ENCODE data around the gene INVS. TPM values are rescaled to one million over a fixed set of nuclear protein-coding genes. Genes with fewer than 3 reads are reported as not detected.

Gene INVS
- total and polyA plus RNA-seq, 2 experiments from 2014 or later: 4.1 to 8.7 TPM

DNA sequence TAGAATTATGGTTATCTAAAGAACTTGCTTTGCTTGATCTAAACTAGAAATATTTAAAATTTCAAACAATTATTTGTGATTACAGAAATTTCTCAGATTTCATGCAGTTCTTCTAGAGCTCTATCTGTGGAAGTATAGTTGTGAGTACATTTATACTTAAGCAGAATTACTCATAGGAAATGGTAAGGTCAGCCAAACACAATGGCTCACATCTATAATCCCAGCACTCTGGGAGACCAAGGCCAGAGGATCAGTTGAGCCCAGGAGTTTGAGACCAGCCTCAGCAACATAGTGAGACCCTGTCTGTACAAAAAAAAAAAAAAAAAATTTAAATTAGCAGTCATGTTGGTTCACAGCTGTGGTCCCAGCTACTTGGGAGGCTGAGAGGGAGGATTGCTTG, 71.0 kb downstream of the INVS start (continued):
- TF ChIP-seq, protein P1, sequence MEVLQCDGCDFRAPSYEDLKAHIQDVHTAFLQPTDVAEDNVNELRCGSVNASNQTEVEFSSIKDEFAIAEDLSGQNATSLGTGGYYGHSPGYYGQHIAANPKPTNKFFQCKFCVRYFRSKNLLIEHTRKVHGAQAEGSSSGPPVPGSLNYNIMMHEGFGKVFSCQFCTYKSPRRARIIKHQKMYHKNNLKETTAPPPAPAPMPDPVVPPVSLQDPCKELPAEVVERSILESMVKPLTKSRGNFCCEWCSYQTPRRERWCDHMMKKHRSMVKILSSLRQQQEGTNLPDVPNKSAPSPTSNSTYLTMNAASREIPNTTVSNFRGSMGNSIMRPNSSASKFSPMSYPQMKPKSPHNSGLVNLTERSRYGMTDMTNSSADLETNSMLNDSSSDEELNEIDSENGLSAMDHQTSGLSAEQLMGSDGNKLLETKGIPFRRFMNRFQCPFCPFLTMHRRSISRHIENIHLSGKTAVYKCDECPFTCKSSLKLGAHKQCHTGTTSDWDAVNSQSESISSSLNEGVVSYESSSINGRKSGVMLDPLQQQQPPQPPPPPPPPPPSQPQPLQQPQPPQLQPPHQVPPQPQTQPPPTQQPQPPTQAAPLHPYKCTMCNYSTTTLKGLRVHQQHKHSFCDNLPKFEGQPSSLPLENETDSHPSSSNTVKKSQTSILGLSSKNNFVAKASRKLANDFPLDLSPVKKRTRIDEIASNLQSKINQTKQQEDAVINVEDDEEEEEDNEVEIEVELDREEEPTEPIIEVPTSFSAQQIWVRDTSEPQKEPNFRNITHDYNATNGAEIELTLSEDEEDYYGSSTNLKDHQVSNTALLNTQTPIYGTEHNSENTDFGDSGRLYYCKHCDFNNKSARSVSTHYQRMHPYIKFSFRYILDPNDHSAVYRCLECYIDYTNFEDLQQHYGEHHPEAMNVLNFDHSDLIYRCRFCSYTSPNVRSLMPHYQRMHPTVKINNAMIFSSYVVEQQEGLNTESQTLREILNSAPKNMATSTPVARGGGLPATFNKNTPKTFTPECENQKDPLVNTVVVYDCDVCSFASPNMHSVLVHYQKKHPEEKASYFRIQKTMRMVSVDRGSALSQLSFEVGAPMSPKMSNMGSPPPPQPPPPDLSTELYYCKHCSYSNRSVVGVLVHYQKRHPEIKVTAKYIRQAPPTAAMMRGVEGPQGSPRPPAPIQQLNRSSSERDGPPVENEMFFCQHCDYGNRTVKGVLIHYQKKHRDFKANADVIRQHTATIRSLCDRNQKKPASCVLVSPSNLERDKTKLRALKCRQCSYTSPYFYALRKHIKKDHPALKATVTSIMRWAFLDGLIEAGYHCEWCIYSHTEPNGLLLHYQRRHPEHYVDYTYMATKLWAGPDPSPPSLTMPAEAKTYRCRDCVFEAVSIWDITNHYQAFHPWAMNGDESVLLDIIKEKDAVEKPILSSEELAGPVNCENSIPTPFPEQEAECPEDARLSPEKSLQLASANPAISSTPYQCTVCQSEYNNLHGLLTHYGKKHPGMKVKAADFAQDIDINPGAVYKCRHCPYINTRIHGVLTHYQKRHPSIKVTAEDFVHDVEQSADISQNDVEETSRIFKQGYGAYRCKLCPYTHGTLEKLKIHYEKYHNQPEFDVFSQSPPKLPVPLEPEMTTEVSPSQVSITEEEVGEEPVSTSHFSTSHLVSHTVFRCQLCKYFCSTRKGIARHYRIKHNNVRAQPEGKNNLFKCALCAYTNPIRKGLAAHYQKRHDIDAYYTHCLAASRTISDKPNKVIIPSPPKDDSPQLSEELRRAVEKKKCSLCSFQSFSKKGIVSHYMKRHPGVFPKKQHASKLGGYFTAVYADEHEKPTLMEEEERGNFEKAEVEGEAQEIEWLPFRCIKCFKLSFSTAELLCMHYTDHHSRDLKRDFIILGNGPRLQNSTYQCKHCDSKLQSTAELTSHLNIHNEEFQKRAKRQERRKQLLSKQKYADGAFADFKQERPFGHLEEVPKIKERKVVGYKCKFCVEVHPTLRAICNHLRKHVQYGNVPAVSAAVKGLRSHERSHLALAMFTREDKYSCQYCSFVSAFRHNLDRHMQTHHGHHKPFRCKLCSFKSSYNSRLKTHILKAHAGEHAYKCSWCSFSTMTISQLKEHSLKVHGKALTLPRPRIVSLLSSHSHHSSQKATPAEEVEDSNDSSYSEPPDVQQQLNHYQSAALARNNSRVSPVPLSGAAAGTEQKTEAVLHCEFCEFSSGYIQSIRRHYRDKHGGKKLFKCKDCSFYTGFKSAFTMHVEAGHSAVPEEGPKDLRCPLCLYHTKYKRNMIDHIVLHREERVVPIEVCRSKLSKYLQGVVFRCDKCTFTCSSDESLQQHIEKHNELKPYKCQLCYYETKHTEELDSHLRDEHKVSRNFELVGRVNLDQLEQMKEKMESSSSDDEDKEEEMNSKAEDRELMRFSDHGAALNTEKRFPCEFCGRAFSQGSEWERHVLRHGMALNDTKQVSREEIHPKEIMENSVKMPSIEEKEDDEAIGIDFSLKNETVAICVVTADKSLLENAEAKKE (CRISPR knock-in tag; IDR thresholded peaks at IDR 0.05): no peak

DNA sequence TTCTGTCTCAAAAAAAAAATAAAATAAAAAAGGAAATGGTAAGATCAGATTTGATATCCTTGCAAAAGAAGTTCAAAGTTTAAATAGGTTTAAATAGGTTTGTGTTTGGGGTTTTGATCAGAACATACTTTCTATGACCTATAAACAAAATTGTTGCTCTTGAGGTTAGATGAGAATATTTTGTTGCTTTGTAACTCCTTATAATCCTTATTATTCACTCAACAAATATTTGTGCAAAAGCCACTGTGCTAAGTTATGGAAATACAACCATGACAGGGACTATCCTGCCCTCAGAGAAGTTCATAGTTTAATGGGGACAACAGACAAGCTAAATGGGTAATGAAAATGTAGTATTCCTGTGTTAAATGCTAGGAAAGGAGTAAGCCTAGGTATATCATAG, 71.5 kb downstream of the INVS start:
- DNase-seq (ENCODE audit: low spot score): no peak
- Histone ChIP-seq H3K79me2 (replicated peaks; ENCODE audit: insufficient read depth) (no peaks in the 10 kb centered on the region), H4K20me1 (replicated peaks; ENCODE audit: insufficient read depth) (no peaks in the 10 kb centered on the region), H3F3A (replicated peaks; ENCODE audit: low read depth) (no peaks in the 10 kb centered on the region), H3K9me2 (ENCODE audit: insufficient read depth) (no peaks in the 10 kb centered on the region), H2AFZ (no peak overlapping the region), H3K4me3 (no peak overlapping the region), H3K27ac (ENCODE audit: low read depth) (no peak overlapping the region), H3K4me1 (ENCODE audit: insufficient read depth) (no peaks in the 10 kb centered on the region), H3K36me3 (ENCODE audit: insufficient read depth) (peaks cover 7% of the 10 kb centered on the region; the same call in 1 of the 2 replicates), H3K27me3 (ENCODE audit: insufficient read depth) (no peaks in the 10 kb centered on the region), H3K4me2 (no peak overlapping the region)
- Mint-ChIP-seq H3K36me3 (ENCODE audit: low read depth) (peaks cover 23% of the 10 kb centered on the region), H3K4me1 (peaks cover 3% of the 10 kb centered on the region; the same call in 1 of the 3 replicates), H3K9me3 (peaks cover 18% of the 10 kb centered on the region), H3K27ac (no peak overlapping the region), H3K27me3 (ENCODE audit: insufficient read depth, low read depth, poor library complexity) (no peaks in the 10 kb centered on the region), H3K4me3 (no peak overlapping the region)
- ATAC-seq: no peak
- TF ChIP-seq CREB1 (CRISPR knock-in tag; IDR thresholded peaks at IDR 0.05; ENCODE audit: low read depth): no peak
- TF ChIP-seq ZNF331 (CRISPR knock-in tag; IDR thresholded peaks at IDR 0.05; ENCODE audit: low read depth): no peak
- no peak for TF ChIP-seq NANOG (IDR thresholded peaks at IDR 0.05; ENCODE audit: borderline replicate concordance)
- TF ChIP-seq STAT1 (IDR thresholded peaks at IDR 0.05; ENCODE audit: unreplicated experiment): no peak
- TF ChIP-seq POLR2AphosphoS5 (IDR thresholded peaks at IDR 0.05; ENCODE audit: low read depth): no peak
- TF ChIP-seq ZNF114 (CRISPR knock-in tag; IDR thresholded peaks at IDR 0.05): no peak
- TF ChIP-seq EZH2phosphoT487 (IDR thresholded peaks at IDR 0.05; ENCODE audit: unreplicated experiment): no peak
- TF ChIP-seq, protein P2, sequence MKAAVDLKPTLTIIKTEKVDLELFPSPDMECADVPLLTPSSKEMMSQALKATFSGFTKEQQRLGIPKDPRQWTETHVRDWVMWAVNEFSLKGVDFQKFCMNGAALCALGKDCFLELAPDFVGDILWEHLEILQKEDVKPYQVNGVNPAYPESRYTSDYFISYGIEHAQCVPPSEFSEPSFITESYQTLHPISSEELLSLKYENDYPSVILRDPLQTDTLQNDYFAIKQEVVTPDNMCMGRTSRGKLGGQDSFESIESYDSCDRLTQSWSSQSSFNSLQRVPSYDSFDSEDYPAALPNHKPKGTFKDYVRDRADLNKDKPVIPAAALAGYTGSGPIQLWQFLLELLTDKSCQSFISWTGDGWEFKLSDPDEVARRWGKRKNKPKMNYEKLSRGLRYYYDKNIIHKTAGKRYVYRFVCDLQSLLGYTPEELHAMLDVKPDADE (IDR thresholded peaks at IDR 0.05): no peak
- TF ChIP-seq, protein P1 (CRISPR knock-in tag; IDR thresholded peaks at IDR 0.05): no peak
- TF ChIP-seq JUNB (IDR thresholded peaks at IDR 0.05; ENCODE audit: unreplicated experiment): no peak

Measured in GM23338 (cell line).